GM15510 (cell line): Measurements from ENCODE around the gene TMEM134.

Experiments
- POLR2A ChIP-seq: IDR thresholded peaks from 3 replicates; pipeline ENCODE4 v1.6.1; 2011; ENCODE audit warnings: borderline replicate concordance; ENCODE audit not compliant: insufficient read length; ENCODE audit errors: extremely low read depth

Gene TMEM134

DNA sequence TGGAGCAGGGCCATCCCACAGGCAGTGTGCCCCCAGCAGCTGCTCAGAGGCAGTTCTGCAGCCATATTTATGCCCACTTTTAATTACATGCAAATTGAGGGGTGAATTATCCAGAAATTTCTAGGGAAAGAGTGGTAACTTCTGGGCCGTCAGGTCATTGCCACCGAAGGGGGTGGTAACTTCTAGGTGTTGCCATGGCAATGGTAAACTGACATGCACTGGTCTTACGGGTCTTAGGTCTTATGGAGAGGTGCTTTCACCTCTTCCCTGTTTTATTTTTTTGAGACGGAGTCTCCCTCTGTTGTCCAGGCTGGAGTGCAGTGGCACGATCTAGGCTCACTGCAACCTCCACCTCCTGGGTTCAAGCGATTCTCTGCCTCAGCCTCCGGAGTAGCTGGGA is 3.8 kb upstream of the TMEM134 start:
- TF ChIP-seq POLR2A = no peak

- no peak for TF ChIP-seq POLR2A
Observed at GRCh38 chr11:67470337-67471002, 1.4 kb upstream of the TMEM134 start.

DNA sequence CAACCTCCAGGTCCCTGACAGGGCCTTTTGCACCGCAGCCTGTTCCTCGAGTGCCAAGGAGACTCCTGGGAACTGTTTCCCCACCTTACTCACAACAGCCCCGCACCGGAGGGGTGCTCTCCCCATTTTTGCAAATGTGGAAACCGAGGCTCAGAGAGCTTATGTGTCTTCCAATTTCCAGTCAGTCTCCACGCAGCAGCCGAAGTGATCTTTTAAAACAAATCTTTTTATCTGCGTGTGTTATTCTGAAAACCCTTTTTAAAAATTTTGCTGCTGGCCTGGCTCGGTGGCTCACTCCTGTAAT is 409 bp upstream of the TMEM134 start:
- no peak for TF ChIP-seq POLR2A

DNA sequence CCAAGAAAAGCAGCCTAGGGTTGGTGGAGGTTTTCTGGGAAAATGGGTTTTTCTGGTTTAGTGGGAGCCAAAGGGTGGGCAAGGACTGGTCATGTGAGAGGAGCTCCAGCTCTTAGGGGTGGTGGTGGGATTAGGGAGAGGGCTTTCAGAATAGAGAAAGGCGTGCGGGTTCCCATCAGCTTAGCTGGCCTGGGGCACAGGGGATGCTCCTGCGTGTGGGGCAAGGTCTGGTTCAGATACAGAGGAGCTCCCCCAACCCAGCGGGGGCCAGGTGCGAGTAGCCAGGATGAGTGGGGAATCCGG is 644 bp downstream of the TMEM134 start:
- no peak for TF ChIP-seq POLR2A

DNA sequence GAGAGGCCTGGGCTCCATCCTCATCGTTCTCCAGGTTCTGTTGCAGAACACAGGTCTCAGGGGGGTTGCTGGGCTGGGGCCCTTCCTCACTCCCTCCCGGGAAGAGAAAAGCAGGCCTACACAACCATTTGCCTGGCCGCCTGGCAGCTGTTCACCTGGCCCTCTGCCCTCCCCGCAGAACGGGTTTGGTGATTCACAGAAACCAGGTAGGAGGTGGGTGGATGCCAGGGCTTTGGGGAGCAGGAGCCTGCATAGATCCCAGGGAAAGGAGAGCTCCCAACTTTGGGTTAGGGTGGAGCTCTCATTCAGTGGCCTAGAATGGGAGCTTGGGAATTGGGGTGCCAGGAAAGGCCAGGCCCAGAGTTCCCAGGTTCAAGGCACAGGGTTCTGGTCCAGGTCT is 995 bp downstream of the TMEM134 start:
- no peak for TF ChIP-seq POLR2A

GRCh38 chr11:67466962-67467771 is 1.9 kb downstream of the TMEM134 start:
- TF ChIP-seq POLR2A = peak; percentile 16

DNA sequence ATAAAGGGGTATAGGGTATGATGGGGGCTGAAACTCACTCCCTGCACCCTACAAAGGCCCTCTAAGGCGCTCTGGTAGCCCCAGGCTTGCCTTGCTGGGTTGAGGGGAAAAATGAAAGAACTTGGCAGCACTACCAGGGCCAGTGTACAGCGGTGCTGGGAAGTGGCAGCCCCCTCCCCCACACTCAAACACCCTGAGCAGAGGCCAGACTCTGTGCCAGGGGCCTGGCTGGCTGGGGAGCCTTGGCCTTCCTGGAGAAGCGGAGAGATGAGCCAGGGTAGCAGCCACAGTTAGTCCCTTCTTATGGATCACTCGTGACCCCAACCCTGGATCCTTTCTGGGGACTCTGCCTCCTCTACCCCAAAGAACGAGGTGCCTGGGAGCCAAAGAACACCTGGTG is 2.7 kb downstream of the TMEM134 start:
- TF ChIP-seq POLR2A = no peak

DNA sequence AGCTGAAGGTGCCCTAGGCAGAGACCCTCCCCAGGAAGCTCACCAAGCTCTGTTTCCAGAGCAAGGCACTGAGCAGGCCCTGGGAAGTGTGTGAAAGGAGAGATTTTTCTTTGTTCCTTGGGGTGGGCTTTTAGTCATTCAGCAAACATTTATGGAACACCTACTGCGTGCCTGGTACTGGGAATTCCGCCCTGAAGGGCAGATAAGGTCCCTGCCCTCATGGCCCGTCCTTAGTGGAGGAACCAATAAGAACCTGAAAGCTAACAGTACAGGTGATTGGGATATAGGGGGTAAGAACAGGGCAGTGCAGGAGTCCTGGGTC is 3.9 kb downstream of the TMEM134 start:
- TF ChIP-seq POLR2A = no peak

GRCh38 chr11:67464411-67465188 is 4.5 kb downstream of the TMEM134 start:
- TF ChIP-seq POLR2A = peak; percentile 77

DNA sequence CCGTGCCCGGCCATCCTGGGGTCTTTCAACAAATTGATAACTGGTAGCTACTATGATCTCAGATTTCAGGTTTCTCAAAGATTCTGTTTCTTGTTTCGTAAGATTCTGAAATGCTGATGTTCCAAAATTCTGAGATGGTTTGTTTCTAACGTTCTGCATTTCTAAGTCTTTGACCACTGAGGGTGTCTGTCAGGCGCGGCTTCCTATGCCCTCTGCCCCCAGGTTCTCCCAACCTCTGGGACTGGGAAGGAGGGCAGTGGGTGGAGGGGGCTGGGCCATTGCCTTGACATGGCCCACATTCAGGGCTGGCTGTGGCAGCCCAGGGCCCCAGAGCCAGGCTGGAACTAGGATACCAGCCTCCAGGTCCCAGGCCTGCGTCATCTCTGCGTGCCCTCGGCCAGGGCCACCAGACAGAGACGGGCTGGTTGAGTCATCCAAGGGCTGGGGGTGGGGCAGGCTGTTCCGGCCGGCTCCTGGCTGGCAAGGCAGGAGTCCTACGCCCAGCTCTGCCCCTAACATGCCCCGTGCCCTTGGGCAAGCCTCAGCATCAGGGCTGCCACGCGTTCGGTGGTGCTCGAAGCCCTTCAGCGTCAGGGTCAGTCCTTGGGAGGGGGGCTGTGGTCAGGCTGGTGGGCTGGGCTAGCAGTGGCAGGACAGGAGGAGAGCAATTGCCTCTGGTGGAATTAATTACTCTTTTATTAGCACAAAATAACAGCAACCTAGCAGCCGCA is 5.2 kb downstream of the TMEM134 start:
- no peak for TF ChIP-seq POLR2A

GRCh38 chr11:67463186-67463585 is 5.9 kb downstream of the TMEM134 start:
- no peak for TF ChIP-seq POLR2A

- no peak for TF ChIP-seq POLR2A
Observed at GRCh38 chr11:67458266-67458665, 10.8 kb downstream of the TMEM134 start.

GRCh38 chr11:67457453-67457852 is 11.6 kb downstream of the TMEM134 start:
- no peak for TF ChIP-seq POLR2A

- TF ChIP-seq POLR2A = no peak
Observed at GRCh38 chr11:67456068-67456705, 12.9 kb downstream of the TMEM134 start.

DNA sequence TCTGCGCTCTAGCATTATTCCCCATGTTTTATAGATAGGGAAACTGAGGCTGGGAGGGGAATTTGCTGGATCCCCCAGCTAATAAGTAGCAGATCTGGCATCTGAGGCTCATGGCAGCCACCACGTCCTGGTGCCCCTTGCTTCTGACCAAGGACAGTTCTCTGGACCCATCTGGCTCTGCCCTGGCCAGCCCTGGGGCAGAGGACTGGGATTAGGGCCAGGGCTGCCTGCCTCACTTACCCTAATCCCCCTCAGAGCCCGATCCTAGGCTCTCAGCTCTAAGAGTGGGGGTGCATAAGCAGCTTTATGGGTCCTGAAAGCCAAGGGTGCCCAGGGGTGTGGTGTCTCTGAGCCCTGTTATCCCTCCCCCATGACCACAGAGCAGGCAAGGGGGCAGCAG is 14.0 kb downstream of the TMEM134 start, which contains the start of gene CABP4:
CABP4 (plus strand) TSS at position 301 of the 400 bp plus-strand sequence; CDS start at position 371, 70 bp downstream.
- TF ChIP-seq POLR2A = no peak
